Activated CD4-positive, CD25-positive, alpha-beta regulatory T cell treated with anti-CD3 and anti-CD28 coated beads, Interleukin-2, amount 50 U/mL, for 72 hours (primary cell): ENCODE measurements around the gene RNGTT.
"Not testable (repeated sequence)": the region's sequence is repeated elsewhere in the genome, so short reads cannot be mapped to it uniquely, and the experiment has no call there.

Source experiments
- DNase-seq: peaks from one replicate; pipeline ENCODE4 v3.0.0; 2021

Gene RNGTT

DNA sequence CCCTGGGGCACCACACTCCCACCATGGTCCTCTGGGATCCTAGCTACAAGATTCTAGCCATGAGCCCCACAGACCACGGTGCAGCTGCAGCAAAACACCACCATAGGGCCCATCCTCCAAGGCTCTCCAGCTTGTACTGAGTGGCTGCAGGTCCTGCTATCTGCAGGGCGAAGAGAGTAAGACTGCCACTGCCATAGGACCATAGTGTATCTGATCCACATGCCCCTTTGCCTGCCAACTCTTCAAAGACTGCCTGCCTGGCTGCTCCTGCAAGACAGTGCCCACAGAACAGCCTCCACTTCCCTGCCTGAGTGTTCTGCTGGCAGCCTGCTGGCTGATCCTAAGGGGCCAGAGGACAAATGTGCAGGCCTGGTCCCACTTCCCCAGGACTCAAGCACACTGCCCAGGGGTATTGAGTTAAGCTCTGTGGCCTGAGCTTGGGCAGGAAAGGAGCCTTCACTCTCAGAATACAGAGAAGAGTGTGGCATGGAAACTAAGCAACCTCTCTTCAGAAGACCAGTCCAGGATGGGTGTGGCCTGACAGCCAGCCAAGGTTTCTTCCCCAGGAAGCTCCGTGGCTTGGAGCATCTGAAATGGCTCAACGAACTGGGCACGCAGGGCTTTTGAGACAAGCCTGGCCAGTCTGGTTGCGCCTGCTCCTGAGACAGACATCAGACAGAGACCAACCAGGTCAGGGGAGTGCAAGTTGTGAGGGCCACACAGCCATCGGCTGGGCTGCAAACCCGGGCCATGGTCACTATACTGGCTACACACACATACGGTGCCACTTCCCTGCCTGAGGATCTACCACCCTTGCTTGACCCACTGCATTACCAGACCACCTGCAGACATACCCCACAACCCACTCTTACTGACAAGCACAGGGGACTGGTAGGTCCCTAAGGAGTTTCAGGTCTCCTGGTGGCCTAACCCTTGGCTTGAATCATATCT, 54.5 kb downstream of the RNGTT start:
- DNase-seq = no peak

DNA sequence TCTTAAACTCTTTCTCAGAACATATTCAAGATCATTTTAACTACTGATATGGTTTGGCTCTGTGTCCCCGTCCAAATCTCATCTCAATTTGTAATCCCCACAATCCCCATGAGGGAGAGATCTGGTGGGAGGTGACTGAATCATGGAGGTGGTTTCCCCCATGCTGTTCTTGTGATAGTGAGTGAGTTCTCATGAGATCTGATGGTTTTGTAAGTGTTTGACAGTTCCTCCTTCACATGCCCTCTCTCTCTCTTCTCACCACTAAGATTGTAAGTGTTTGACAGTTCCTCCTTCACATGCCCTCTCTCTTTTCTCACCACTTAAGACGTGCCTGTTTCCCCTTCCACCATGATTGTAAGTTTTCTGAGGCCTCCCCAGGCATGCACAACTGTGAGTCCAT, 56.3 kb downstream of the RNGTT start:
- not testable (repeated sequence) for DNase-seq

DNA sequence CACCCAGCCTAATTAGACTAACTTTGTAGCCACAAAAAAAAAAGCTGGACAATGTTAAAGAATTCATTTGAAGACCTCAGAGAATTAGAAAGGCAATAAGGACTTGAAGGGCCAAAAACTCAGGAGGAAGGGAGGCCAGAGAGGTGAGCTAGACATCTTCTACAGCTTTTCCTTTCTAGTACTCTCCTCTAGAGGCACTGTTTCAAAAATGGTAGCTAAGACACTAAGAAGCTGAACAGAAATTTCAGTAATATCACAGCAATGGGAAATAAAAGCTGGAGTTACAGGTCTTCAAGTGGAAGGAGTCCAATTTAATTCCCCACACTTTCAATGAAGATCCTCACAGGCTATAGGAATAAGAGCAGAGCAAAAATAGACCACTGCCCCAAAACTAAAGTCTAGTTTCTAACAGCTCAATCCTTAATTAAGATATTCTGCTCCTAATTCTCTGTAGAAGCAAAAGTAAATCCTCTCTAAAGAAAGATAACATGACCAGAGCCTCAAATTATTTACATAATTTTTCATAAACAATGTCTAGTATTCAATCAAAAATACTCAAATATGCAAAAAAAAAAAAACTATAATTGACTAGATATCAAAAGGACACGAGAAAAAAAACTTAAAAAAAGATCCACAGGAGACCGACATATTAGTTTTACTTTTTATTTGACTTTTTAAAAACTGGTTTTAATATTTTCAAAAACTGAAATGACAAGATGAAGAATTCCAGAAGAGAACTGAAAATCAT, 63.7 kb downstream of the RNGTT start:
- DNase-seq = no peak

DNA sequence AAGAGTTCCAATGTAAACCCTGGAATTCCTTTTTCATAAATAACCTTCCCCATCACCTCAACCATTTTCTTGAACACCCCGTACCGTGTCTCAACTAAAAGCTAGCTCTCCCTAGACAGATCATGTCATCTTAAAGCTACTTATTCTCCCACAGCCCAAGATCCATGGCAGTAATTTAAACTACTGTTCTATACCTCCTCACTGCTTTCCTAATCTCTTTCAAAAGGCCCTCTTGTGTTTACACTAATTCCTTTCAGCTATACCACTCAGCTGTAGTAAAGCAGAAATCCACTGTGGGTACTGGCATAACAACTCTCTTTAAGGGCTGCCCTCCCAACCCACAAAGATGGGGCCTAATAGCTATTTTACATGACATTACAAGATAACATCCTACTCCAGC, 67.5 kb downstream of the RNGTT start:
- DNase-seq = no peak

DNA sequence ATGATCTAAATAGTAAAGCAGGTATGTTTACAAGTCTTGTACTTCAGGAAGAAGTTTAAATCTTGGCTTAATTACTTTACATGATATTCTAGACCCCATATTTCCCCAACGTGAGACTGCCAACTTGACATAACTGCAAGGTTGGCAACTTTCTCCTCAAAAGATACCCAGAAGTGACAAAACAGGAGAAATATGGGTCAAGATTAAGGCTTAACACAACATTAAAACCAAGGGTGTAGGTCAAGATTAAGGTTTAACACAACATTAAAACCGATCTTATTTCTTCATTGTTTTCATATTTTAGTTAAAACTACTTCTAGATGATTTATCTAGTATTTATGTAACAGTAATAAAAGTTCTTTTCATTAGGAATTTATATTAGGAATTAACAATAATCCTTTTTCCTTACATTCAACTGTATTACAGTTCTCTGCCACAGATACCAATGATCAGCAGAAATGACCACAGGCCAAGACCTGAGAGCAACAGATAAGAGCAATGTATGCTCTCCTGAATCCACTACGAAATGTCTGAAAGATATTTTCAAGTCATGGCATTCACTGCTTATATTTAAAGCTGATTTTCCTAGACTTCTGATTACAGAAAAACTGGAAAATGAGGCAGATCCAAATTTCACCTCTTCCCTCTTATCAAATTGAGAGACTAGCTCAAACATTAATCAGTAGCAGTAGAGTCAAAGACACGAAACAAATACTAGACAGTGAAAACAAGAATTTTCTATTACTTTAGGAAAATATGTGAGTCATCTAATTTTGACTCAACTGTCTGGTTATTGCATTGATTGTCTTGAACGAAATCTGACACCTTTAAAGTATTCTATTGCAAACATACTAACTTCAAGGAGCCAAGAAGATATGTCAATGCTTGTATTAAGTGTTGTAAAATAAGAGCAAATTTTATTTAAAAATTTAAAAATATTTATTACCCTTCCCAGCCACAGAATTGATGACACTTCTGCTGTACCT, 72.3 kb downstream of the RNGTT start:
- DNase-seq = no peak

DNA sequence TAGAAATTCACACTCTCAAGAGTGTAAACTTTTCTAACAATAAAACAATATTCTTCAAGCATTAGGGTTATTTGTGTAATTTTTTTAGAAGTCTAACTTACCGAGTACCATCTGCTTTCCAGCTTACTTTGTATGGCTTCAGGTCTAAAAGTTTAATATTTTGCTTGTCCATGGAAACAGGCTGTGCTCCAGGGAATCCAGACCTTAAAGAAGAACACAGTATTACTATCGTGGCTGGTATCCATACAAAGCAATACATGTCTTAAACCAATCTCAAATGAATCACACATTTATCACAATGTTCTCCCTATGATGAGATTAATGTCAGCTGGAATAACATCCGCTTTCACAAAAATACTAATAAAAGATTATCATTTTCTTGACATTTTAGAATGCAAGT, 73.0 kb downstream of the RNGTT start:
- no peak for DNase-seq

DNA sequence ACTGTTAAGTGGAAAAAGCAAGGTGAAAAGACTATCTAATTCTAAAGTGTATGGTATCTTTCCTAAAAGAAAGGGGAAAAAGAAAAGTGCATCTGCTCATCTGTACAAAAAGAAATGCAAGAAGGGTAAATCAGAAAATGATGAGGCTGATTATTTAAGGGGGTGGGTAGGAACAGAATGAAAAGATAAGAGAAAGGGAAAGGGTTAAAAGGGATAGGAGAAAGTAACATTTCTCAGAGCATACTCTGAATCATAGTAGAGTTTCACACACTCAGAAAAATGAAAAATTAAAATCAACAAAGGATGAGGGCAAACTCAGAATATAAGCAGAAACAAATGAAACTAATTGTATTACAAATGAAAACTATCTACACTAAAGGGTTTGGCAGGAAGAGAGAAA, 79.1 kb downstream of the RNGTT start:
- no peak for DNase-seq

DNA sequence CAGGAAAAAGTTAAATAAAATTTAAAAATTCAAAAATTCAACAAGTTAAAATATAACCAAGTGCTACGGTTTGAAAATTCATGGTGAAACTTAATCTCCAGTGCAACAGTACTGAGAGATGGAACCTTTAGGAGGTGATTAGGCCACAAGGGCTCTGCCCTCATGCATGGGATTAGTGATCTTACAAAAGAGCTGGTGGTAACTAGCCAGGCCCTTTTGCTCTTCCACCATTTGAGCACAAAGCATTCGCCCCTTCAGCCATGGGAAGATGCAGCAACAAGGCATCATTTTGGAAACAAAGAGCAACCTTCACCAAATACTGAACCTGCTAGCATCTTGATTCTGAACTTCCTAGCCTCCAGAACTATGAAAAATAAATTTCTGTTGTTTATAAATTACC, 80.9 kb downstream of the RNGTT start:
- DNase-seq = no peak

DNA sequence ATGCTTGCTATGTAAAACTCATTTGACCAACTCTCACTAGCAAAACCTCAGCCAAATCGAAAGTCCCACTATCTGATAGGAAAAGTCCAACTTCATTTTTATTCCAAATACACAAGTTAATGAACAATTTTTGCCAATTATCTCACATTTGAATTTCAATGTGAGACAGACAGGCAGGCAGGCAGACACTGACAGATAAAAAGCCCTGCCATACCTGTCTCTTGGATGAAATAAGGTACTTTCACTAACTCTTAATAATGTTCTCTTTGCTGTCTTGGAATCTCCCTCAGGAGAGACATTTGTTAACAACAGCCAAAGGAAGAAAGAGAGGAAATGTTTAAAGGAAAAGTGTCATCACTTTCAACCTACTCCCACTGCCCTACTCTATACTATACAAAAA, 82.0 kb downstream of the RNGTT start:
- no peak for DNase-seq

DNA sequence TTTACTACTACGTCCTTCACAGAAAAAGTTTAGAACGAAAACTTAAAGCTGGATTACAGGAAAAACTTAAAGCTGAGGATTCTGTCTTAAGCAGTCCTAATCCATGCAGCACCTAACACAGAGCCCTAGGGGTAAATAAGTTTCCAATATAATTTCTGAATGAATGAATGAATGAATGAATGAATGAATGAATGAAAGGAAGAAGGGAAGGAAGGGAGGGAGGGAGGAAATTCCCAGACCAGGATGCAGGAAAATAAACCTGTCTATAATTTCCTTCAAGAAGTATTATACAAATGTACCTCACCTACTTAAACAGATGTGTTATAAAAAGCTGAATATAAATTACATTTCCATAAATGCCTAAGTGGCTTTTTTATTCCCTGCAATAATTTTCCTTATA, 83.4 kb downstream of the RNGTT start:
- no peak for DNase-seq

DNA sequence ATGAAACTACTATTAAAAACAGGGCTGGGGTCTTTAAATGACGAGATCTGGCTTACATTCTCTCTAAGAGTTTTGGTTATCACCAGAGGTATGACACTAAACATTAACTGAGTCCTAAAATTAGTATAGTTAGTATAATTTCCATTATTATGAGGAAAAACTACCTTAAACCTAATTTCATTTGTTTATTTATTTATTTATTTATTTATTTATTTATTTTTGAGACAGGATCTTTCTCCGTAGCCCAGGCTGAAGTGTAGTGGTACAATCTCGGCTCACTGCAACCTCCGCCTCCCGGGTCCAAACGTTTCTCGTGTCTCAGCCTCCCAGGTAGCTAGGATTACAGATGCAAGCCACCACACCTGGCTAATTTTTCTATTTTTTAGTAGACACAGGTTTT, 85.5 kb downstream of the RNGTT start:
- no peak for DNase-seq

DNA sequence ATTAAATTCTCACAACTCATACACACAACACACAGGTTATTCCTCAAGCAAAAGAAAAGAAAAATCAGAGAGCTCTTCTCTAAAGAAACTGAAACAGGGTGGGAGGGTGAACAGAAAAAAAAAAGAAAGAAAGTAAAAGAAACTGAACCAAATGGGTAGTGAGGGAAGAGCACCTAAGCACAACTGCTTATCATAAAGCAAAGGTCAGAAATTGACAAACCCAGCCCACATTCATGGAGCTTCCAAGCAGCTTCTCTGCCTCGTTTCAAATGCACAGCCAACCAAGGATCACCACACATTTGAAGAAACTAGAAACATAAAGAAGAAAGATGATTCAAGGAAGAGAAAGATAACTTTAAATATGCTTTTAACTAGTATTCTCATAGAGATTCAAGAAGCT, 90.5 kb downstream of the RNGTT start:
- no peak for DNase-seq

DNA sequence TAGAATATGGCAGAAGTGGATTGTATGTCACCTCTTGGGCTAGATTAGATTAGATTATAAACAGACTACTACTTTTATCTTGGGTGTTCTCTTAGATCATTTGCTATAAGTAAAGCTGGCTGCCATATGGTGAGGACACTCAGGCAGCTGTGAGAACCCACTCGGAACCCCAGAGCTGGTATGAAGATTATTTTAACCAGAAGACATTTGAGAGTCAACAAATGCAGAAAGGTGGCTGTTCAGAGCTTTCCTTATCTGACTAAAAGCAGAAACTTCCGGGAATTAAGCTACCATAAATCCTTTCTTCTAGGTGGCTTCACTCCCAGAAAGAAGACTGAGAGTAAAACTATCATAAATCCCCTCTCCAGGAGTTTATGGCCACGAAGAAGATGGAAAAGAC, 91.9 kb downstream of the RNGTT start:
- no peak for DNase-seq

DNA sequence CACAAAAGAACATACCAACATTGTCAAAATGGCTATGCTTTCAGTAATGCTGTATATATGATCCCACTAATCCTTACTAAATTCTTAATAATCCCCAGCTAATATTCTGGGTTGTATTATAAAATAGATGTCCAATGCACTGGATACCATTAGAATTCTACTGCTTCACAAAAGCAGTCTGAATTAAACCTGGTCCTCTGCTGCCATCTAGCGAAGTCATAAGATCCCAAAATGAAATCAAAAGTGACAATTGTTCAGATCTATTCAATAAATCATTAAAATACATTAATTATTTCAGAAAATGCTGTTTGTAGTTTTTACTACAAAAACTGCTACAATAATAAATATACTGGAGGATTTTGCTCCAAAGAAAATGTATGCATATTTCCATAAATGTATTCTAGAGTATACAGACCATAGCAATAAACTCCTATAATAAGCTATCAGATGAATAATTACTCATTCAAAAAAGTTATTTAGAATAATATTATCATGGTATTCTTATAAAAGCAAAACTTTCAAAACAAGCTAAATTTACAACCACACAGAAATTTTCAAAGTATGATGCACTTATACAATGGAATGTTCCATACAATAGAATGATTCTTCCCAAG, 92.6 kb downstream of the RNGTT start:
- no peak for DNase-seq

DNA sequence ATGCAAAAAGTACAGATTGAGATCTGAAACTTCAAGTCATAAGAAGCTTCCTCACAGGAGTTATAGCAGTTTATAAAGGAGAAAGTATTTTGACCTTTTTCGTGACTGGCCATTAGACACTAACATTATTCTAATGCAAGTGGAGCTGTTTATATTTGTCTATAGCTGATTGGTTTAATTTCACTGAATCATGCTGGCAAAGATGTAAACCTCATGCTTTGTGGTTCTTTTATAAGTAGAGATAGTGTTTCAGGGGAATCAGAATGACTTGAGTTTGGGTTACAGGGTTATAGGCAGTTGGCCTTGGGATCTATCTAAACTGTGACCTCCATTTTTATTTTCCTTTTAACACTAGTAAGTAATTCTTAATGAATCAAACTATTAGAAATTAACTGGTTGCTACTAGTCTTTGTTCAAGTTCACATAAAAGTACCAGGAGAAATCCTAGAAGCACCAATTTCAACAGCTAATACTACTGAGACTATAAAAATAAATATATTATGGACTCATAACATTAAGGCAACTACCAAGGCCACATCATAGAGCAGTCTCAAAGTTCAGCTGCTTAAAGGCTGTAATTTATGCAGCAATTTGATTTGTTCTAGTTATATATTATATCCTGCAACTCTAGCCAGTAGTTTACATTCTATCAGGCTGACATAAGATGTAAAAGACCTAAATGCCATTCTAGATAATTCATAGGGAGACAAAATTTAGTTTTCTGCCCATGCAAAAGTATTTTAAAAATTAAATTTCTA, 94.0 kb downstream of the RNGTT start:
- DNase-seq = no peak

DNA sequence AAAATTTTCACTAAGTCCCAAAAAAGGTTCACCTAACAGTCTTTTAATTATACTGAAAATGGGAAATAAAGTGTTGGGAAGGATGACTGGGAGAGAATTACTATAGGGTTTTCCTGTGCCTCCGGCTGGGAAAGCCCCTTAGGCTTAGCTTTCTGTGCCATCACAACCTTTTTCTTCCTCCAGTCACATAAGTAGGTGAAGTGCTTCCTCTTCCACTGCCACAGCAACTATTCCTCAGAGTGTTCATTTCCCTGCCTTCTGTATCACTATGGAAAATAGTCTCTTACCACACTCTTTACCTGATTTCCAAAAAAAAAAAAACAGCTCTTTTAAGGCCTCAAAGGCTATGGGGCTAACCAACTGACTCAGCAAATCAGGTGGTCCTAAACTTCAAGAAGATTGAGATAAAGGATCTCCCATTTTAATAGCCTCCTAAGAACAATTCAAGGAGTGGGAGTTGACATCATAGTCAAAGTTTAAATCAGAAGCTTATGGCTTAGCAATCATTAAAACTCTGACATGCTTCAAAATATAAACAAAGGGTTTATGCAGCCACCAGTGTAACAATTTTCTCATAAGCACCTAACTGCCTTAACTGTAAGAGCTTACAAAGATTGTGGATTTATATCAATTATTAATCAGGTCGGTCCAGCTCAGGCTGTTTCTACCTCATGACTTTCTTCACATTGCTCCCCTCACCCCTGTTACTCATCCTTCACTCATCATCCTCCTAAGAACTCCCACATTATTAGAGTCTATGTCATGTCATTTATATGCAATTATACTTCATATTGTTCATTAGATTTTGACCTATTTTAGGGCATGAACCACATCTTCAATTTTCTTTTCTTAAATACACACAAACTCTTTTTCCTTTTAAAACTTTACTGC, 95.3 kb downstream of the RNGTT start:
- no peak for DNase-seq

DNA sequence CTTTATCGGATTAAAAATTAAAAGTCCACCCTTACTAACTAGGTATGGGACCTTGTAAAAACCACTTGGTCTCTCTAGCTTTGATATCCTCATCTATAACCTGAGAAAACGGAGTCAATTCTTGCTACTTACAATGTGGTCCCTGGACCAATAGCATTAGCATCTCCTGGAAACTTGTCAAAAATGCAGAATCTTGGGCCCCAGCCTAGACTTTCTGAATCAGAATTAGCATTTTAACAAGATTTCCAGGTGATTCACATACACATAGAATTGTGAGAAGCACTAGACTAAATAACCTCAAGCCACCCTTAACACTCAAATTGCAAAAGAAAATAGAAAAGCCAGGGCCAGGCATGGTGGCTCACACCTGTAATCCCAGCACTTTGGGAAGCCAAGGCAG, 96.6 kb downstream of the RNGTT start:
- DNase-seq = no peak

DNA sequence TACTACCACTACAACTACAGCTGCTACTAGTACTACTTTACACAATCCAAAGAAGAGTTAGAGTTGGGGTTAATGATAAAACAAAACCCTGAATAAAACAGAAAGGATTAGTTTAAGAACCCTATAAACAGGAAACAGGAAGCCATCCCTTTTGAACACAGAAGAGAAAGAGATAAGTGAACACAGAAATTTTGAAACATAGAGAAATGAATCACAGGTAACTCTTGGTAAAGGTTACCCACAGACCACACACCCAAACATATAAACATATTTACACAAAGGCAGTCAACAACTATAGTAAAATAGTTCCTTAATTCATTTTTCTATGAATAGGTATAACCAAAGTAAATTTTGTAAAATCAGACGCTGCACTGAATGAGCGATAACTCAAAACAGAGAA, 98.1 kb downstream of the RNGTT start:
- no peak for DNase-seq

DNA sequence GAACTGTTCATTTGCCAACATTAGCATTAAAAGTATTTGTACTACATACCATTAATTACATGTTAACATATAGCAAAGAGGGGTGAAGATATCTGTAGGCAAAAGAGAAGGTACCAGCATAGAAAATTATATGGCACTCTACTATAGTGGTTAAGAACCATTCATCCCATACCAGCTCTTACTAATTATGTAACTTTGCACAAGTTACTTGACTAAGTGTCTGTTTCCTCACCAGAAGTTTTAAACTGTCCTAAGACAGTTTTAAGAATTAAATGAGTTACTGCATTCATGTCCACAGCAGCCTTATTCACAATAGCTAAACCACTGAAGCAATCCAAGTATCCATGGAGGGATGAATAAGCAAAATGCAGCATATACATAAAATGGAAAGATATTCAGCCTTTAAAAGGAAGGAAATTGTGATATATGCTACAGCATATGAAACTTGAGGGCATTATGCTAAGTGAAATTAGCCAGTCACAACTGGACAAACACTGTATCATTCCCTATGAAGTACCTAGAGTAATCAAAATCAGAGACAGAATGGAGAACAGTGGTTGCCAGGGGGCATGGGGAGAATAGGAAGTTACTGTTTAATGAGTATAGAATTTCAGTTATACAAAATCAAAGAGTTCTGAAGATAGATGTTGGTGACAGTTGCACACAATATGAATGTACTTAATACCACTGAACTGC, 98.9 kb downstream of the RNGTT start:
- DNase-seq = no peak

DNA sequence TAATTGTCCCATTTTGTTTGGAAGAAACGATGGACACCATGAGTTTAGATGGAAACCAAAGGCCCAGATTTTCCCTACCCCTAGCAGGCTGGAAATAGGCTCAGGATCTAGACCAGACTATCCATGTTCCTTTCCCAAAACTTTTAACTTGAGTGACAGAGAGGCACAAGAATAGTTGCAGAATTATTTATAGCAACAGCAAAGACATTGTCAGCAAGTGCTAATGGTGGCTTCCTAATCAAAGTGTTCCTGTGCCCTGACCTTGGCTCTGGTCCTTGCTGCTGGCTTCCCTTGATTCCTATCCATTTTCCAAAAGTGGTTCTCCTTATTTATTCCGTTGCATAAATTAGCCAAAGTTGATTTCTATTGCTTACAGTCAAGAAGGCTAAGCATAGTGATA, 103.1 kb downstream of the RNGTT start:
- DNase-seq = no peak
